ENCODE results near the gene RNASEL. TPM values are rescaled to one million over a fixed set of nuclear protein-coding genes. Genes with fewer than 3 reads are reported as not detected.

The RNASEL gene
- total RNA-seq, 1 donor from 2014 or later = 2.9 TPM

- intact Hi-C loops (cut with DNase I) = loop anchor here (5.0 kb wide), 1 partner anchor 137 kb away; no protein-coding TSS in a partner anchor
- DNase-seq (ENCODE audit: missing footprints) (no peak), ATAC-seq (no peak)
Measured at GRCh38 chr1:182584746-182585145, 4.3 kb downstream of the RNASEL start.

GRCh38 chr1:182580736-182581135, 8.3 kb downstream of the RNASEL start:
- intact Hi-C loops (cut with DNase I) = no loop called here
- no peak for ATAC-seq
- DNase-seq (ENCODE audit: missing footprints) = no peak

- ATAC-seq (no peak), DNase-seq (ENCODE audit: missing footprints) (no peak)
- intact Hi-C loops (cut with DNase I) = no loop called here
Measured at GRCh38 chr1:182575540-182576149, 13.4 kb downstream of the RNASEL start.

GRCh38 chr1:182574156-182574555, 14.9 kb downstream of the RNASEL start:
- DNase-seq (ENCODE audit: missing footprints) = no peak
- no peak for ATAC-seq
- intact Hi-C loops (cut with DNase I) = no loop called here

- DNase-seq (ENCODE audit: missing footprints) = no peak
- intact Hi-C loops (cut with DNase I) = no loop called here
- ATAC-seq = no peak
Measured at GRCh38 chr1:182570611-182570970, 18.5 kb downstream of the RNASEL start.

- DNase-seq (ENCODE audit: missing footprints) (no peak), ATAC-seq (no peak)
- intact Hi-C loops (cut with DNase I) = no loop called here
Measured at GRCh38 chr1:182569939-182570610, 19.0 kb downstream of the RNASEL start.

- intact Hi-C loops (cut with DNase I) = no loop called here
- DNase-seq (ENCODE audit: missing footprints) = no peak
Measured at GRCh38 chr1:182568647-182569284, 20.3 kb downstream of the RNASEL start.

GRCh38 chr1:182567629-182568028, 21.4 kb downstream of the RNASEL start:
- no peak for ATAC-seq
- intact Hi-C loops (cut with DNase I) = no loop called here
- no peak for DNase-seq (ENCODE audit: missing footprints)

More at GRCh38 chr1:182568647-182569284, 20.3 kb downstream of the RNASEL start:
- ATAC-seq = no peak

- DNase-seq (ENCODE audit: missing footprints) (no peak), ATAC-seq (no peak)
- intact Hi-C loops (cut with DNase I) = no loop called here
Measured at GRCh38 chr1:182565537-182565936, 23.5 kb downstream of the RNASEL start.

- no peak for DNase-seq (ENCODE audit: missing footprints)
- intact Hi-C loops (cut with DNase I) = no loop called here
- no peak for ATAC-seq
Measured at GRCh38 chr1:182564406-182565004, 24.6 kb downstream of the RNASEL start.

- DNase-seq (ENCODE audit: missing footprints) (no peak), ATAC-seq (no peak)
- intact Hi-C loops (cut with DNase I) = no loop called here
Measured at GRCh38 chr1:182563095-182563494, 26.0 kb downstream of the RNASEL start.

- no peak for DNase-seq (ENCODE audit: missing footprints)
- no peak for ATAC-seq
- intact Hi-C loops (cut with DNase I) = no loop called here
Measured at GRCh38 chr1:182561456-182561855, 27.6 kb downstream of the RNASEL start.

- ATAC-seq = no peak
- intact Hi-C loops (cut with DNase I) = no loop called here
Measured at GRCh38 chr1:182560392-182560984, 28.6 kb downstream of the RNASEL start.

GRCh38 chr1:182556279-182556678, 32.8 kb downstream of the RNASEL start:
- no peak for ATAC-seq
- DNase-seq (ENCODE audit: missing footprints) = no peak
- intact Hi-C loops (cut with DNase I) = no loop called here

More at GRCh38 chr1:182560392-182560984, 28.6 kb downstream of the RNASEL start:
- no peak for DNase-seq (ENCODE audit: missing footprints)

- DNase-seq (ENCODE audit: missing footprints) (no peak), ATAC-seq (no peak)
- intact Hi-C loops (cut with DNase I) = no loop called here
Measured at GRCh38 chr1:182555493-182555892, 33.6 kb downstream of the RNASEL start.

GRCh38 chr1:182552527-182552926, 36.5 kb downstream of the RNASEL start:
- intact Hi-C loops (cut with DNase I) = no loop called here
- DNase-seq (ENCODE audit: missing footprints) (no peak), ATAC-seq (no peak)

GRCh38 chr1:182549811-182550210, 39.2 kb downstream of the RNASEL start:
- DNase-seq (ENCODE audit: missing footprints) (no peak), ATAC-seq (no peak)
- intact Hi-C loops (cut with DNase I) = no loop called here

- ATAC-seq (no peak), DNase-seq (ENCODE audit: missing footprints) (no peak)
- intact Hi-C loops (cut with DNase I) = no loop called here
Measured at GRCh38 chr1:182549346-182549745, 39.7 kb downstream of the RNASEL start.

- DNase-seq (ENCODE audit: missing footprints) (no peak), ATAC-seq (no peak)
- intact Hi-C loops (cut with DNase I) = no loop called here
Measured at GRCh38 chr1:182533896-182534295, 55.2 kb downstream of the RNASEL start.

Measured in Right ventricle myocardium inferior (tissue), 1 donor.